Osteocyte (in vitro differentiated cells): ENCODE measurements around the gene FBXO8. TPM values are rescaled to one million over a fixed set of nuclear protein-coding genes. Genes with fewer than 3 reads are reported as not detected.

Source experiments
- DNase-seq: peaks from one replicate; pipeline ENCODE4 v3.0.0; 2021; ENCODE audit warnings: mixed read lengths; ENCODE audit not compliant: unreplicated experiment; ENCODE audit errors: extremely low spot score
- H3K27ac Mint-ChIP-seq: one replicate; pipeline ENCODE4 v1.8.0; 2021; ENCODE audit warnings: mild to moderate bottlenecking, mixed read lengths; ENCODE audit not compliant: unreplicated experiment
- H3K27me3 Mint-ChIP-seq: one replicate; pipeline ENCODE4 v1.8.0; 2021; ENCODE audit warnings: mixed read lengths; ENCODE audit not compliant: unreplicated experiment
- H3K36me3 Mint-ChIP-seq: one replicate; pipeline ENCODE4 v1.8.0; 2021; ENCODE audit warnings: mixed read lengths; ENCODE audit not compliant: unreplicated experiment
- H3K4me1 Mint-ChIP-seq: one replicate; pipeline ENCODE4 v1.8.0; 2021; ENCODE audit warnings: mixed read lengths; ENCODE audit not compliant: unreplicated experiment
- H3K4me3 Mint-ChIP-seq: one replicate; pipeline ENCODE4 v1.8.0; 2021; ENCODE audit warnings: mild to moderate bottlenecking, moderate library complexity, mixed read lengths; ENCODE audit not compliant: unreplicated experiment
- H3K9me3 Mint-ChIP-seq: one replicate; pipeline ENCODE4 v1.8.0; 2021; ENCODE audit warnings: mixed read lengths; ENCODE audit not compliant: unreplicated experiment
- CTCF ChIP-seq: fragments of 200-600 bp; sonication (generic); IDR thresholded peaks from 2 replicates; pipeline ENCODE4 v1.5.0; 2021; ENCODE audit warnings: antibody characterized with exemption, mild to moderate bottlenecking, moderate library complexity
- total RNA-seq: library from RNA; stranded (reverse); gene quantifications from 2 replicates; pipeline ENCODE4 v1.2.1, GENCODE V29; 2021

The FBXO8 gene
- total RNA-seq, 1 donor from 2014 or later = 22.0 TPM

DNA sequence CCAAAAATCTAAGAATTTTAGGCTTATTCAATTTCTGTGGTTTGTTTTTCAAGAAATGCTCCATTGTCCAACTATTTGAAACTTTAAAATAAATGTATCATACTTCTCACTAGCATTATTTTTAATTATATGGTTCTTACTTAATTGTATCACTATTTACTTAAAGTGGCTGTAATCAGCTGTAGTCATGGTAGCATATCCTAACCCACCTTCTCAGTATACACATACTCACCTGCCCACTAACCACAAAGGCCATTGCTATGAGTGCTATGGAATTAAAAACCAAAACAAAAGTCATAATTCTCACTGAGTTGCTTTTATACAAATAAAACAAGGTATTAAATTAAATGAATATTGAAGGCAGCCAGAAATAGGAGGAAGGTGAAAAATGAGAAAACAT lies 5.0 kb downstream of the FBXO8 start:
- no peak for TF ChIP-seq CTCF
- Mint-ChIP-seq H3K9me3 (peaks cover 8% of the 10 kb centered on the region), H3K36me3 (peaks cover 11% of the 10 kb centered on the region), H3K27ac (no peak overlapping the region), H3K27me3 (no peaks in the 10 kb centered on the region), H3K4me1 (peaks cover 19% of the 10 kb centered on the region), H3K4me3 (no peak overlapping the region)
- no peak for DNase-seq

- H3K27ac Mint-ChIP-seq = no peak overlapping the region
- H3K9me3 Mint-ChIP-seq = peaks cover 8% of the 10 kb centered on the region
- DNase-seq = no peak
- peaks cover 14% of the 10 kb centered on the region for H3K4me1 Mint-ChIP-seq
- TF ChIP-seq CTCF = no peak
- peaks cover 11% of the 10 kb centered on the region for H3K36me3 Mint-ChIP-seq
- no peaks in the 10 kb centered on the region for H3K27me3 Mint-ChIP-seq
- no peak overlapping the region for H3K4me3 Mint-ChIP-seq
Measured at GRCh38 chr4:174277433-174277832, 6.0 kb downstream of the FBXO8 start.

- TF ChIP-seq CTCF = no peak
- H3K36me3 Mint-ChIP-seq = peaks cover 11% of the 10 kb centered on the region
- no peak overlapping the region for H3K4me3 Mint-ChIP-seq
- H3K27me3 Mint-ChIP-seq = no peaks in the 10 kb centered on the region
- no peak for DNase-seq
- no peaks in the 10 kb centered on the region for H3K4me1 Mint-ChIP-seq
- H3K27ac Mint-ChIP-seq = no peak overlapping the region
- peaks cover 8% of the 10 kb centered on the region for H3K9me3 Mint-ChIP-seq
Measured at GRCh38 chr4:174275101-174275500, 8.4 kb downstream of the FBXO8 start.

- Mint-ChIP-seq H3K9me3 (peaks cover 5% of the 10 kb centered on the region), H3K27me3 (no peaks in the 10 kb centered on the region), H3K4me3 (no peak overlapping the region), H3K36me3 (peaks cover 7% of the 10 kb centered on the region), H3K27ac (no peak overlapping the region), H3K4me1 (no peaks in the 10 kb centered on the region)
- no peak for DNase-seq
- TF ChIP-seq CTCF = no peak
Measured at GRCh38 chr4:174274436-174274835, 9.0 kb downstream of the FBXO8 start.

DNA sequence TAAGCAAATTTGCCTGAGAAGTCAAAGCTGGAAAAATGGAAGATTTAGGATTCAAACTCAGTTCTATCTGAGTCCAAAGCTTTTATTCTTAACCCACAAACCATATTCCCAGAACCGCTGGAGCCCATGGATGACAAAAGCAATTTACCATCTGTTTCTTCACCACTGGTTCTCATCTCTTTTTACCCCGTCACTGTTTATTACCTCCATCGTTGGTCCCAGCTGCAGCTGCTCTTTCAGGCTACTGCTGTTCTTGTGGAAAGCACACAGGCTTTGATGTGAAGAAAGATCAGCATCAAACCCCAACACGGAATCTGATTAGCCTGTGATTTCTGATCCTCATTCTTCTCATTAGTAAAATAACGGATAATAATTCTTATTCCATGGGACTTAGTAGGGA lies 9.5 kb downstream of the FBXO8 start:
- Mint-ChIP-seq H3K4me1 (no peaks in the 10 kb centered on the region), H3K4me3 (no peak overlapping the region), H3K36me3 (peaks cover 2% of the 10 kb centered on the region), H3K27me3 (no peaks in the 10 kb centered on the region), H3K9me3 (peaks cover under 1% of the 10 kb centered on the region), H3K27ac (no peak overlapping the region)
- TF ChIP-seq CTCF = no peak
- no peak for DNase-seq
